DMS114 treated with DMSO at 0.1 percent for 48 hours (cell line): ENCODE measurements around the gene FMN2.
"Not testable (repeated sequence)": the region's sequence is repeated elsewhere in the genome, so short reads cannot be mapped to it uniquely, and the experiment has no call there.

ENCODE experiments used
- DNase-seq: peaks from one replicate; lab custom pipeline; 2025; ENCODE audit not compliant: unreplicated experiment; lab: John Stamatoyannopoulos, UW

Gene FMN2

GRCh38 chr1:240413732-240414131 lies 322.0 kb downstream of the FMN2 start:
- DNase-seq = no peak

GRCh38 chr1:240414237-240414636 lies 322.6 kb downstream of the FMN2 start:
- DNase-seq = no peak

GRCh38 chr1:240415011-240415410 lies 323.3 kb downstream of the FMN2 start:
- DNase-seq = not testable (repeated sequence)

GRCh38 chr1:240415532-240415931 lies 323.8 kb downstream of the FMN2 start:
- DNase-seq = no peak

- DNase-seq = no peak
Measured at GRCh38 chr1:240417317-240417716, 325.6 kb downstream of the FMN2 start.

- no peak for DNase-seq
Measured at GRCh38 chr1:240420766-240421165, 329.1 kb downstream of the FMN2 start.

GRCh38 chr1:240423246-240423924 lies 331.7 kb downstream of the FMN2 start:
- no peak for DNase-seq

- DNase-seq = no peak
Measured at GRCh38 chr1:240424740-240425464, 333.2 kb downstream of the FMN2 start.

- DNase-seq = no peak
Measured at GRCh38 chr1:240426051-240426450, 334.4 kb downstream of the FMN2 start.

- DNase-seq = no peak
Measured at GRCh38 chr1:240435996-240436566, 344.4 kb downstream of the FMN2 start.

- DNase-seq = no peak
Measured at GRCh38 chr1:240441669-240442068, 350.0 kb downstream of the FMN2 start.

- DNase-seq = no peak
Measured at GRCh38 chr1:240445369-240445768, 353.7 kb downstream of the FMN2 start.

GRCh38 chr1:240455228-240455821 lies 363.6 kb downstream of the FMN2 start:
- DNase-seq = no peak

- DNase-seq = no peak
Measured at GRCh38 chr1:240457203-240457602, 365.5 kb downstream of the FMN2 start.

- DNase-seq = no peak
Measured at GRCh38 chr1:240462277-240462676, 370.6 kb downstream of the FMN2 start.

GRCh38 chr1:240462766-240463395 lies 371.2 kb downstream of the FMN2 start:
- DNase-seq = no peak

GRCh38 chr1:240464099-240464498 lies 372.4 kb downstream of the FMN2 start:
- DNase-seq = no peak

GRCh38 chr1:240465531-240465940 lies 373.9 kb downstream of the FMN2 start:
- DNase-seq = no peak

- no peak for DNase-seq
Measured at GRCh38 chr1:240466509-240466908, 374.8 kb downstream of the FMN2 start.

GRCh38 chr1:240467895-240468294 lies 376.2 kb downstream of the FMN2 start:
- no peak for DNase-seq

- DNase-seq = no peak
Measured at GRCh38 chr1:240468656-240469055, 377.0 kb downstream of the FMN2 start.
